Midbrain (tissue), 1 donor: Measurements from ENCODE around the gene MACROH2A1.

Experiments
- DNase-seq: peaks from one replicate; lab custom pipeline; 2025; lab: John Stamatoyannopoulos, UW

The MACROH2A1 gene

DNA sequence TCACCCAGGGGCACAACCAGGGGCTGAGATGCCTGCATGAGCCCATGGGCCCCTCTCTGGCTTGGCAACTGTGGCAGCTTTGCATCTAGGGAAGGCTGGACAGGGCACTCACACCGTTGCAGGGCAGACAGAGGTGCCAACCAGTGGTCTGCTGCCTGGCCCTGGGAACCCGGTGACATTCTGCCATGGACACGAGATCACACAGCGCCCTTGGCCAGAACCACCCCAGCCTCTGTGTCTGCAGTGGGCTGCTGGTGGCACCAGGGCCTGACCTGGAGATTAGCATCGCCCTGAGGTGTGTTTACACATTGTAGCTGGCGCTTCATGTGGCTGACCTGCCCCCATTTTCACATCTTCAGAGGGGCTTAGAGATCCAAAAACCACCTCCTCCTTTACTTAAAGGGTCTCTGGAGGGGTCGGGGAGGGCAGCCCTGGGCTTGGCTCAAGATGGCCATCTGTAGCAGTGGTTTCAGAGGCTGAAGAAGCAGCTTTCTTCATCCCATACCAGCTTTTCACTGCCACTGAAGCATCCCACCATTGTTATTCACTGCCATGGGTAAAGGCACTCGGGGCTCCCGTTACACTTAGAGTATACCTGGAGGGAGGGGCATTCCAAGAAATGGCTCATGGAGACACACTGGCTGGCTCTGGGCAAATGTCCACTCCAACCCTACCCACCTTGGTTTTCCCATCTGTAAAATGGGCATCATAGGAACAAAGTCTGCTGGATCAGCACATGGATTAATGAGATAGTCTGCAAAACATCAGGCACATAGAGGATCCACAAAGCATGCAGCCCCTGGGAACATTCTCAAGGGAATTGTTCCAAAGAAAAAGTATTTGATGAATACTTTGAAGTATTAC, 36.7 kb upstream of the MACROH2A1 start:
- DNase-seq = no peak

DNA sequence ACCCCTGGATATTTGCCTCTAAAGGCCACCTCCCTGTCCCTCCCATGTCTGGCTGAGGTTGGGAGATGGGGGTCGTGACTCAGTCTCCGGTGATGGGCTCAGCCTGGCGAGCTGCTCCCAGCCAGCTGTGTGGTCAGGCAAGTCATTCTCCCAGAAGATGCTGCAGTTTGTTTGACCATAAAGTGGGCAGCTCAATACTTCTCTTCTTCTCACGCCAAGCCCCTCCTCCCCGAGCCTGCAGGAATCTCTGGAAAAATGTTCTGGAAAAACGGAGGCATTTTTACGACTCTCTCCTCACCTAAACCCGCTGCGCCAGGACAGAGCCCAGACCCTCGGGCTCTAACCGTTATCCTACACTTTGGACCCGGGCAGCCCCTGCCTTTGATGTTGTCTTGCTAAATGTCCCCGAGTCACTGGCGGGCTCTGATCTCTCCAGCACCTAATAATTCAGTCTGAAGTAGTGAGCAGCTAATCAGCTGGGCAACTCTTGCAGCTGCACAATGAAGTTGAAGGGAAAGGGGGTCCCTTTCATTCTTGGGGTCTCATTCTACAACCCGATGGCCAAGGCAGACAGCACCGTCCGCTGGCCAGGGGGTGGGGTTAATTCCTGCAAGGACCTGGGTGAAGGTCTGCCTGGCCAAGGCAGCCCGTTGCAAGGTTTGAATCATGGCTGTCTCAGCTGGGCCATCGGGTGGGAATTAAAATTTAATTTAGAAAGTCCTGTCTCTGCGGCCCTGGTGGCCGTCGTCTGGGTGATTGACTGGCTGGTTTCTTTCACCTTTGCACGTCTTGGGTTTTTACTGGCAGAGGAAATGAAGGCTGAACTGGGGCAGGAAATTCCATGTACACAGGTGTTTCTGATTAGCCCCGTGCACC, 35.8 kb upstream of the MACROH2A1 start:
- no peak for DNase-seq

DNA sequence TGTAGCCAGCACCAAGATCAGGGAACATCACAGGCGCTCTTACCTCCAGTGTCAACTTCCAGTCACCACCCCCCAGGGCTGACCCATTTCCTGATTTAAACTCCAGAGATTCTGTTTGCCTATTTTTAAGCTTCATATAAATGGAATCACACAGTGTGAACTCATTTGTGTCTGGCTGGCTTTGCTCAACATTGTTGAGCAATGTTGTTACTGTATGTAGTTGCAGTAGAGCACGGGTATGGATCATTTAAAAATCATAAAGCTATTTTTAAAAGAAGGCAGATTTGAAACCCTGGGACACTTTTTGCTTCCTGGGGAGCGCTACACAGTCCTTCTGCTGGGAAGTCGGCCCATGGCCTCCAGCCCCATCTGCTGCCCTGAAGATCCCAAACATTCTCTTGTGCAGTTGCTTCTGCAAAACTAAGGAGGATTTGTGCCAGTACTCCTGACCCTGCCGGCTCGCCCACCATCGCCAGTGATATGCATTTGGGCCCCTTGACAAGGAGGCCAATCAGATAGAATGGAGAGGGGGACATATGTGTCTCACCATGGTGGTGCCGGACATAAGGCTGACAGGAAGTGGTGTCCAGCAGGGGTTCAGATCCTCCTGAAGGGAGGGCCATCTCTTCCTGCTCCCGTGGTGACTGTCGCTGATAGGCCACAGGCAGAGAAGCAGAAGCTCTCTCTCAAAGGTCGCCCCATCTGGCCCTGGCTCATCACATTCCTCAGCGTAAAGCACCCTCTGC, 34.8 kb upstream of the MACROH2A1 start:
- DNase-seq = no peak

DNA sequence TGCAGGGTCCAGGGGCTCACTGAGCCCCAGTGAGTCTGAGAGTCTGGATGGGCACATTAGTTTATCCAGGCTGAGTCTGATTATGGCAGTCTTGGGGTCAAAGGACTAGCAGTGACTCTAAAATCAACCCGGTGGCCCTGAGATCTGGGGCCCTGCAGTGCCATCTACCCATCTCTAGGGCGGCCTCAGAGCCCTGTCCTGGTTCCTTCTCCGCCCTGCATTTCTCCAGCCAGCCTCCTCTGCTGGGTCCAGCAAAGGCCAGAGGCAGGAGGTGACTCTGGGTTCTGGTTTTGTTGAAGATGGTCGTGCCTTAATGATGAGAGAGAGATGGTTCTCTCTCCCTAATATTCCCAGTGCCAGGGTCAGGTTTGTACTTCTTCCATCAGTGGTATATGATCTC, 33.1 kb upstream of the MACROH2A1 start:
- DNase-seq = no peak

- no peak for DNase-seq
Measured at GRCh38 chr5:135430135-135430437, 31.1 kb upstream of the MACROH2A1 start.

GRCh38 chr5:135429301-135430134, 30.5 kb upstream of the MACROH2A1 start:
- DNase-seq = no peak

DNA sequence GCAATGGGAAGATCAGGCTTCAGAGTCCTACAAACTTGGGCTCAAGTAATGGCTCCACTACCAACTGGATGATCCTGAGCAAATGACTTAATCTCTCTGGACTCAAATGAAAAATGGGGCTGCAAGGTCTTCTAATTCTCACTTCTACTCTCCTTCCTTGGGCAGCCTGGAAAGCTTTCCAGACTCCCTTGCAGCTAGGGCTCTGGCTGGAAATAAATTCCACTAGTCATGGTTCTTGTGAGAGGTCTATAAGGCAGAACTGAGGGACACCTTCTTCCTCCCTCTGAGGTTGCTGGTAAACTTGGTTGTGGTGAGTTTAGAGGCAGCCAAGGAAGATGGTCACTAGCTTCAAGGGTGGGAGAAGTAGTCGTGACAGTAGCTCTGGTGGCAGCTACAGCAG, 29.6 kb upstream of the MACROH2A1 start:
- DNase-seq = no peak

DNA sequence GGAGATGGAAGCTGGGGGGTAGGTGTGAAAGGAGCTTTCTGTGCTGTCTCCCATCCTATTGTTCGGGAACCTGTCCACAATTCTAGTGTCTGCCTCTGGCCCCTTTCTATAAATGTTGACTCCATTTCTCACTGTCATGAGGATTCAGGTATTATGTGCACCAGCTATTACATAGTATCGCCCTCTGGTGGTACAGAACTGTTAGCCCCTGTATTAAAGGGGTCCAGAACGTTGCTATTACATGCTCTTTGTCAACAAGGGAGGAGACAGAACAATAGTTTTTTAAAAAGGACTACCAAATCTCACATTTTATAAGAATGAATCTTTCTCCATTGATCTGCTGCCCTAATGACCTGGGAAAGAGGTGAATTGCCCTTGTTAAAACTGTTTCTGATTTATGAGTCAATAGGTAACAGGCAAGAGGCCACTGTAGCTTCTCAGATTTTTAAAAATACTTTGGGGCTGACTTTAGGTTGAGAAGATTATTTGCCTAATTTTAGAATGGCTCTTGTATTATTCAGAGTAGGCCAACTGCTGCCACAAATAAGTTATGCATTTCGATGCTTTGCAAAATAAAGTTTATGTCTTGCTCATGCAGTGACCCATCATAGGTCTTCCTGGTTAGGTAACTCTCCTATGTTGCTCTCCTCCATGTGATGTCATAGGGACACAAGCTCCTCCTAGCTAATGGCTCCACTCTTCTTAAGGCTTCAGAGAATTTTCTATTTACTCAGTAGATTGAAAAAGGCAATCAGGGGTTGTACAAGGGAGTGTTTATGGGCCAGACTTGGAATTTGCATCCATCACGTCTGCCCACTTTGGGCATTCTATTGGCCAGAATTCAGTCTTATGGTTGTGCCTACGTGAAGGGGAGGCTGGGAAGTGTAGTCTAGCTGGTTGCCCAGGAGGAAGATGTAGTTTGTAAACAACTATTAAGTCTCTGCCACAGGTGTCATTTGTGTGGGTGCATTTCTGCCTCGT, 27.4 kb upstream of the MACROH2A1 start:
- peak; percentile 22 for DNase-seq

DNA sequence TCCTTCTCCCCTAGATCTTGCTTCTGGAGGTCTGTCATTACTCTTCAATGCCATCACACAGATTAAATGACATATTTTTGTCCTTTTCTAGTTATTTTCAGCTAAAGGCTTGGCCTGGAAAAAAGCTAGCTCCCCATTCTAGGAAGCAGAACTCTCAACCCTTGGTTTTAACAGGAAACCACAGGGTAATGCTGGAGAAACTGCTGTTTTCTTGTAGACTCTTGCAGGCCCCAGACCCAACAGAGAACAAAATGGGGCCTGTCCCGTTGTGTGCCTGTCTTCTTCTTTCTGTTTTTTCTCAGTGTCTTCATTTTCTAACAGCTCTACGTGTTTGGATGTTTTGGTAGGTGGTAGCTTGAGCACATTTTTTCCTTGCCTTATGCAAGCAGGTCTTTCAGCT, 26.6 kb upstream of the MACROH2A1 start:
- DNase-seq = no peak

DNA sequence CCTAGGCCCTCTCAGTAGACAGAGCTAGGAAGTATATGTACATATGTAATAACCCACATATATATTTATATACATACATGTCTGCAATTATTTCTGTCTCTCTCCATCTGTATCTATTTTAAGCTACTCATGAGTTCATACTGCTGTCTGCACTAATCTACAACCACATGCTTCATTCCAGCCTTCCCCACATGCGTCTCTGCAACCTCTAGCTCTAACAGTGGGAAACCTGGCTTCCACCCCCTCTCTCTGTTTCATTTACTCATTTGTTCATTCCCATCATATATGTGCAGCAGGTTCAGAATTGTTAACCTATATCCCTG, 24.8 kb upstream of the MACROH2A1 start:
- DNase-seq = no peak

DNA sequence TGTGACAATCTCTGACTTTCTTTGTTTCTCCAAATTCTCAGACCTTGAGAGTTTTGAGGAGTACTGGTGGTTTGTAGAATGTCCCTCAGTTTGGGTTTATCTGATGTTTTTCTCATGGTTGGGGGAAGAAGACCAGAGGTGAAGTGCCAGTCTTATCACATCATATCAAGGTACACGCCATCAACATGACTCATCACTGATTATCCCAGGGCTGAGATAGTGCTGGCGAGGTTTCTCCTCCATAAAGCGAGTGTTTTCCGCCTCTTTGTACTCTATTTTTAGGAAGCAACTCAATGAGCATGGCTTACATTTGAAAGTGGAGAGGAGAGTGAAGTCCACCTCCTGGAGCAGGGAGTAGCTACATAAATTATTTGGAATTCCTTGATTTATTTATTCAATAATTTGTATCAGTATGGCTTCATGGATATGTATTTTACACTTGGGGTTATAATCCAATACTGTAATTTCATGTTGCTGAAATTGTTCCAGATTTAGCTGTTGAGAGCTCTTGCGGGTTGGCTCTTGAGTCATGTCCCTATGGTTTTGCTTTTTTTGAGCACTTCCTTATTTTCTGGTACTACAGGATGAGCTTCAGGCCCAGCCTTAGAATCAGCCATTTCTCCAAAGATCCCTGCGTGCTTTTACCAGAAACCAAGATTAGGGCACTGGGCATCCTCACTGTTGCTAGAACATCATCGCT, 24.3 kb upstream of the MACROH2A1 start:
- peak; percentile 8 for DNase-seq

DNA sequence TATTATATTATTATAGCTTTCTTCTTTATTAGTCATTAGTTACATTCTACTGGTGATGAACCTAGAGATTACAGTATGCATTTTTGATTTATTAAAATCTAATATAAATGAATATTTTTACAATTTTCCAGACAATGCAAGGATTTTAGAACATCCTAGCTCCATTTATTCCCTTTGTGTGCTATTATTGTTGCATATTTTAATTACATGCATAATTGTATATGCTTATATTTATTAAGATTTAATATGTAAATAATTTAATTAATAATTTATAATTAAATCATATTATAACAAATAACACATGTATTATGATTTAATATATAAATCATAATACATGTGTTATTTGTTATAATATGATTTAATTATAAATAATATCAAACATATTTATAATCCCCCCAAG, 23.4 kb upstream of the MACROH2A1 start:
- no peak for DNase-seq

GRCh38 chr5:135417083-135417482, 18.1 kb upstream of the MACROH2A1 start:
- DNase-seq = no peak

DNA sequence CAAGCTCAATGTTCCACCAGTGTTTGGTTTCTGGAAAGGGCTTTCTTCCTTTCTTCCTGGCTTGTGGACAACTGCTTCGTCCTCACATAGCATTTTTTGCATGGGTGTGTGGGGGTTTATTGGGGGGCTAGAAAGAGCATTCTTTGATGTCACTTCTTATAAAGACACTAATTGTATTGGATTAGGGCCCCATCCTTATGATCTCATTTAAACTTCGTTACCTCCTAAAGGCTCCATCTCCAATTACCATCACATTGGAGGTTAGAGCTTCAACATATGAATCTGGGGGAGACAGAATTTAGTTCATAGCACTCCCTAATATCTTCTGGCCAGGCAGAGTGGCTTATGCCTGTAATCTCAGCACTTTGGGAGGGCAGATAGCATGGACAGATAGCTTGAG, 6.1 kb upstream of the MACROH2A1 start:
- no peak for DNase-seq

DNA sequence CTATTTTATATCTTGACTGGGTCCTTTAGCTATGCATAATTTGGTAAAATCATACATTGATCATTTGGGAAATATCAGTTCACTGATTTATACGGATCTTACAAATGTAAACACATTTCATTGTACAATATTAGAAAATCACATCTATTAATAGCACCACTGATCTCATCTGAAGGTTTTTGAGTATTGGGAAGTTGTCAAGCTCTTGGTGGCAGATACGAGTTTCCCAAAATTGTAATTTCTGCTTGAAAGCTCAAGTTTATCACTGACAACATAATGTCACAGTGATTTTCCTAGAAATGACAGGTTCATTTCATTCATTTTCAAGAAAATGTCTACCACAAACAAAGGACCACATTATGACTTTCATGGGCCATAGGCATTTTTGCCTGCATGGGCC, 3.0 kb upstream of the MACROH2A1 start:
- no peak for DNase-seq

- no peak for DNase-seq
Measured at GRCh38 chr5:135400866-135401265, 1.8 kb upstream of the MACROH2A1 start.

DNA sequence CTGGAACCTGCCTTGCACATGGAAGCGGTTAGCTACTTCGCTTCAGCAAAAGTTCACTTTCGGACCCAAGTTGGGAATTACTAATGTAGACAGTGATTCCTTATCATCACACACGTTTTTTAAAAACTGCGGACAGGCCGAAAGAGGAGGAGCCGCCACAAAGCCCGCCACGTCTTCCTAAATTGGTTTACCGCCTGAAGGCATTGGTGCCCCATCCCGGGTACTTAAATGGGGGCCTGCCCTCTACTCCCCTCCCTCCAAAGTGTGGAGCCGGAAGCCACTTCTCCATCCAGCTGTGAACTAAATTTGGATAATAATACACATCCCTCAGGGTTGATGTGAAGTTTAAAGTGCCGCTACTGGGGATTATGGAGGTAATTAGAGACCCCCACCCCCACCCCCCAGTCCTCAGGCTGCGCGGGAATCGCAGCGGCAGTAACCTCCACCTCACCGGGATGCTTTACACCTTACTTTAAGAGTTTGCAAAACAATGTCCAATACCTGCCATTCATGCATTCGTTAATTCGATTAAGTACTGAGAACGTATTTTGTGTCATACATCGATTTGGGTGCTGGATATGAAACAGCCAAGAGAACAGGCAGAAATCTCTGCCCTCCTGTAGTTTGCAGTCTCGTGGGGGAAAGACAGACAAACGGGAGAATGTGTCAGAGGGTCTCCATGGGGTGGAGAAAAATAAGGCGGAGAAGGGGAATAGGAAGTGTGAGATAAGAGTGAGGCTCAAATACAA, 937 bp upstream of the MACROH2A1 start:
- DNase-seq = no peak

DNA sequence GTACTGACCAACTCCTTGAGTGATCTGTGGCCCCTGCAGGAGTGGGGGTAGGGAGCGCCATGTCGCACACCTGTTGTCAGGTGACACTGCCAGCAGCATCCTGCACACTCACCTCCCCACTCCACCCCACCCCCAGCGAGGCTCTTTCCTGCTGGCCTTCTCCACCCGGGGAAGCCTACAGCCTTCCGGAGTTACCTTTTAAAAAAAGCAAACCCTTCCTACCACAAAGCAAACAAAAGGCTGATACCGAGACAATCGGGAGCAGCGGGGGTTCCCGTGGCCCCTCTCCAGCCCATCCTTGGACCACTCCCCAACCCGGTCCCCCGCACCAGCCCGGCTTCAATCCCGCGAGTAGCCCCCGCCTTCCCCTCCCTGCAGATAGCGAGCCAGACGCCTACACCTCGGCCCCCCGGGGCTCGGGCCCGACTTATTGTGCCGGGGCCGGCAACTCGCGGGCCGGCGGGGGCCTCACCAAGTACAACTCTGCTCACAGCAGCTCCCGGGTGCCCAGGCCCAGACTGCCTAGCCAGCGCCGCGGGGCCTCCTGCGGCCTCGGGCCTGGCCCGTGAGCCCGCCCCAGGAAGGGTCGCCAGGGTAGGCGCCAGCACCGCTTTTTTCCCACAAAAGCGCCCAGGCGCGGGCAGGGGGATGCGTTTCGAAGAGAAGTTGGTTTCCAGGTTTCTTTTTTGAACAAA, 724 bp downstream of the MACROH2A1 start:
- no peak for DNase-seq

- no peak for DNase-seq
Measured at GRCh38 chr5:135397084-135397483, 1.9 kb downstream of the MACROH2A1 start.
